GM12891 (cell line): Measurements from ENCODE around the gene CACNA1I.

ENCODE experiments used
- POLR2A ChIP-seq: IDR thresholded peaks from 2 replicates; pipeline ENCODE4 v1.6.1; 2011; ENCODE audit warnings: low read depth, low read length, control low read depth
- TAF1 ChIP-seq: IDR thresholded peaks from 2 replicates; pipeline ENCODE4 v1.6.1; 2011; ENCODE audit warnings: low read depth, low read length, control low read depth

DNA sequence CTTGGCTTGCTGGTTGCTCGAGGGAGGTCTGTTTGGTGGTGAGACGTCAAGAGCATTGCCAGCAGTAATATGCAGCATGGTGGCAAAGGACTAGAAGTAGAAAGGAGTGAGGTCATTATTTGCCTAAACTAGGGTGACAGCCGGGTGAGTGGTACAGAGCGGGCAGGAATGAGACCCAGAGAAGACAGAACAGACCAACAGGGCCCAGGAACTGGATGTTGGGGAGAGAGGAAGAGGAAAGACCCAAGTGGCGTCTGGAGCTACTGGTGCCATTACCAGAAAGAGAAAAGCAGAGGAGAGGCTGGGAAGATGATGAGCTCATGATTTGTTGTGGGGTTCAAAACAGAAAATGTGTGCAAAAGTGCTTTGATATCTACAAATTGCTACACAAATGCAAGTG lies 164.3 kb downstream of the CACNA1I start:
- no peak for TF ChIP-seq TAF1
- TF ChIP-seq POLR2A: no peak
